ENCODE measurements around the gene HELZ.

DNA sequence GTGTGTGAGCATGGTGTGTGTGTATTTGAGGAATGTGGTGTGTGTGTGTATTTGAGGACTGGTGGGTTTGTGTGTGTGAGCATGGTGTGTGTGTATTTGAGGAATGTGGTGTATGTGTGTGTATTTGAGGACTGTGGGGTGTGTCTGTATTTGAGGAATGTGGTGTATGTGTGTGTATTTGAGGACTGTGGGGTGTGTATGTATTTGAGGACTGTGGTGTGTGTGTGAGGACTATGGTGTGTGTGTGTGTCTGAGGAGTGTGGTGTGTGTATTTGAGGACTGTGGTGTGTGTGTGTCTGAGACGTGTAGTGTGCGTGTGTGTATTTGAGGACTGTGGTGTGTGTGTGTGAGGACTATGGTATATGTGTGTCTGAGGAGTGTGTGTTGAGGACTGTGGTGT lies 218.7 kb downstream of the HELZ start:
- TF ChIP-seq, protein P1, sequence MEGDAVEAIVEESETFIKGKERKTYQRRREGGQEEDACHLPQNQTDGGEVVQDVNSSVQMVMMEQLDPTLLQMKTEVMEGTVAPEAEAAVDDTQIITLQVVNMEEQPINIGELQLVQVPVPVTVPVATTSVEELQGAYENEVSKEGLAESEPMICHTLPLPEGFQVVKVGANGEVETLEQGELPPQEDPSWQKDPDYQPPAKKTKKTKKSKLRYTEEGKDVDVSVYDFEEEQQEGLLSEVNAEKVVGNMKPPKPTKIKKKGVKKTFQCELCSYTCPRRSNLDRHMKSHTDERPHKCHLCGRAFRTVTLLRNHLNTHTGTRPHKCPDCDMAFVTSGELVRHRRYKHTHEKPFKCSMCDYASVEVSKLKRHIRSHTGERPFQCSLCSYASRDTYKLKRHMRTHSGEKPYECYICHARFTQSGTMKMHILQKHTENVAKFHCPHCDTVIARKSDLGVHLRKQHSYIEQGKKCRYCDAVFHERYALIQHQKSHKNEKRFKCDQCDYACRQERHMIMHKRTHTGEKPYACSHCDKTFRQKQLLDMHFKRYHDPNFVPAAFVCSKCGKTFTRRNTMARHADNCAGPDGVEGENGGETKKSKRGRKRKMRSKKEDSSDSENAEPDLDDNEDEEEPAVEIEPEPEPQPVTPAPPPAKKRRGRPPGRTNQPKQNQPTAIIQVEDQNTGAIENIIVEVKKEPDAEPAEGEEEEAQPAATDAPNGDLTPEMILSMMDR (IDR thresholded peaks at IDR 0.05 in 8 of 11, conservative IDR thresholded peaks at IDR 0.05 in 3 of 11): no peak
- TF ChIP-seq POLR2AphosphoS5 (IDR thresholded peaks at IDR 0.05): no peak
